Left ventricle myocardium superior (tissue), 1 donor: ENCODE measurements around the gene WWOX. TPM values are rescaled to one million over a fixed set of nuclear protein-coding genes. Genes with fewer than 3 reads are reported as not detected.

ENCODE experiments used
- ATAC-seq: fragments of 200-7000 bp; cut with Tn5 transposase; one replicate; pipeline ENCODE4 v1.9.1; 2020; ENCODE audit warnings: mild to moderate bottlenecking, moderate library complexity
- DNase-seq: peaks from one replicate; pipeline ENCODE4 v3.0.0-alpha.2; 2020
- intact Hi-C: fragments of 100-400 bp; cut with micrococcal nuclease; formaldehyde crosslinking; loops from one replicate; pipeline ENCODE4 v1.11.0; 2022
- total RNA-seq: library from RNA; stranded (reverse); fragmentation: NEBNext Ultra II Directional; extraction: Animal tissue kit (Norgen Biotek cat#: 25700); gene quantifications from one replicate; pipeline ENCODE4 v1.2.1, GENCODE V29; 2021
- donor health status: DM: no; HTN: yes; CAD: no; lungs with severe emphysema.

Gene WWOX
- total RNA-seq, 1 donor from 2014 or later: 12.8 TPM

DNA sequence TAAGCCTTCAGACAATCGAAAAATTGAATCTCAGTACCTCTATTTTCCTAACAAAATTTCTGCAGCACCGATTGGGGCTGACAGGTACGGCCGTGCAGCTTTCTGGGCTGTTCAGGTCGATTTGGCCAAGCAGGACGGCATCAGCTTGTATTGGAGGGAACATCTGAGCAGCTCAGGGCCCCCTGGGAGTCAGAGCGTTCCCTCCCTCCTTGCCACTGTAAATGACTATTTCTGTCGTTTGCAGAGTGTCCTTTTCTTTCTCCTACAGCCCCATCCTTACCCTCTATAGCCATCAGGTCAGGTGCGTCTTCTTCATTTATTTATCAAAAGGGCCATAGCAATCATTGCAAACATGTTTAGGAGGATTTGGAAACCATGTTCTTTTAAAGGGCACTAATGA lies 731.1 kb downstream of the WWOX start:
- DNase-seq: no peak
- ATAC-seq: no peak

DNA sequence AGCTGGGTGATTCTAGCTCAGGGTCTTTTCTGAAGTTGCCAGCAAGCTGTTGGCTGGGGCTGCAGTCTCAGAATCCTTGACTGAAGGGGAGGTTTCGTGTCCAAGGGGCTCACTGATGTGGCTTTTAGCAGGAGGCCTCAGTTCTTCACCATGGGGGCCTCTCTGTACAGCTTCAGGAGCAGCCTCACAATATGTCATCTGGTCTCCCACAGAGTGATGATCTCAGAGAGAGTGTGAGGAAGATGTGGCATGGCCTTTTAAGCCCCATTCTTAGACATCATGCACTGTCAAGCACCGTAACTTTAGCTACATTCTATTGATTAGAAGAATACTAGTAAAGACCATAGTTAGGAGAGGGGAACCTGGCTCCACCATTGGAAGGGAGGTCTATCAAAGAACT lies 732.6 kb downstream of the WWOX start:
- ATAC-seq (no peak), DNase-seq (no peak)
- intact Hi-C loops: no loop called here

More for the DNA sequence above, 731.1 kb downstream of the WWOX start:
- intact Hi-C loops: no loop called here

DNA sequence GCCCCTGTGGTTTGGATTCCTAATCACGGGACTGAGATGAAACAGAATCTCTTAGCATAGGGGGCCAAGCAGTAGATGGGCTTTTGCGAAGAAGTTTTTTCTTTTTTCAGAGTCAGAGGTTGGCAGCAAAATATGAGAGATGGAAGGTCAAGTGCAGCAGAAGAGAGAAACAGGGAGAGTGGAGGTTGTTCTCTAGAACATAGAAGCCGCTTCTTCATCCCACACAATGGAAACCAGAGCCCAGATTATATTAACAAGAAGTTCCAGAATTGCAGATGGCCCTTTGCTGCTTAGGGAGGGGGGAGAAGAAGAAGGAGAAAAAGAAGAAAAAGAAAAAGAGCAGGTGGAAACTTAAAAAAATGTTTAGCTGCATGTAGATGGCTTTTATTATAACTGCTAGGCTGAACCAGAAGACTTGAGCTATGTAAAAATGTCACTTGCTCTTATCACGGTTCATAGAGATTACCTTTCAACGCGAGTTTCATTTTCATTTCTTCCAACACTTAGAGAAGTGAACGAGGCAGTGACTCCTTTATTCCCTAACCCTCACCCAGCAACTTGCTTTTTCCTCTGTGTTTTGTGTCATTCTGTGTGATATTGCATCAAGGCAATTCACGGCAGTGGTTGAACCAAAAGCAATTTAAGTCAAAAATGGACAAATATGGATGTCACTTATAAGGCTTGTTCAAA lies 737.5 kb downstream of the WWOX start:
- intact Hi-C loops: no loop called here
- DNase-seq (no peak), ATAC-seq (peak; percentile 54)

DNA sequence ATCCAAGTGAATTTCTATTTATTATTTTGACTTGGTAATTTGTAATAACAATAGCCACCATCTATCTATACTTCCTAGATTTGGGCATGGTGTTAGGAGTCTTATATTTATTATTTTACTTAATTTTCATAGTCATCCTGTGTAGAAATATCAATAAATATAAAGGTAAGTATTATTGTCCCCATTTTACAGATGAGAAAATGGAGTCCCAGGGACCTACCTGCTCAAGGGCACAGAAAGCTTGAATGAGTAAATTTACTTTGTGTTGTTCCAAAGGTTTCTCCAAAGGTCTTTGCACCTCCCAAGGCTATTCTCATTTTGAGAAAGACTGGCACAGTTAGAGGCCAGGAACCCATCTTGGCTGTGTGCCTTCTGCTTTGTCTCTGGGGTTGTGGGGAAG lies 738.3 kb downstream of the WWOX start:
- intact Hi-C loops: no loop called here
- DNase-seq (no peak), ATAC-seq (no peak)

DNA sequence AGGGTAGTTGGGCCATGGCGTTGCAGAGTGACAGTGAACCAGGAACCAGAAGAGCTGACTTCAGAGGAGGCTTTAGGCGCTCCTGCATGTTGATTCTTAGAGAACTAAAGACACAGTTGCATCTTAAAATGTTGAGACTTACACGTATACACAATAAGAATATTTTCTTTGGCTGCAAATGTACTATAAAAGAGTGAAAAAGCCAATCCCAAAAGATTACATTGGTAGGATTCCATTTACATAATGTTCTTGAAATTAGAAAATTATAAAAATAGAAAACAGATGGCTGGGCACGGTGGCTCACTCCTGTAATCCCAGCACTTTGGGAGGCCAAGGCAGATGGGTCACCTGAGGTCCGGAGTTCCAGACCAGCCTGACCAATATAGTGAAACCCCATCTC lies 738.8 kb downstream of the WWOX start:
- DNase-seq: no peak
- no peak for ATAC-seq
- intact Hi-C loops: no loop called here

DNA sequence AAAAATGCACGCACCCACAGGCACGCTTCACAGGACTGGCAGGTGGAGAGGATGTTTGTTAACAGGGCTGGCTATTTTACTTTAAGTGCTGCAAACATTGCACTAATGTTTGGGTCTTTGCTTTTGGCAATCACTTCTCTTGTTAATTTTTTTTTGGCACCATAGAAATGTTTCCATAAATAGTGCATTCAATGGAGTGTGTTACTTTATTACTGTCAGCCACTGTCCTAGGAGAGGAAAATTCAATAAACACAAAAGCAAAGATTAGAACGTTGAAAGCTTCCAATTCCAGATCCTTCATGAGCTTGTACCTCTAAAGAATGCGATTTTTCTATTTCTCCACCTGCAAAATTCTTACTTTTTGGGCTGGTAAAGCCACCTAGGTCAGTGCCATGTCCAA lies 743.5 kb downstream of the WWOX start:
- intact Hi-C loops: no loop called here
- ATAC-seq (peak; percentile 72), DNase-seq (no peak)

DNA sequence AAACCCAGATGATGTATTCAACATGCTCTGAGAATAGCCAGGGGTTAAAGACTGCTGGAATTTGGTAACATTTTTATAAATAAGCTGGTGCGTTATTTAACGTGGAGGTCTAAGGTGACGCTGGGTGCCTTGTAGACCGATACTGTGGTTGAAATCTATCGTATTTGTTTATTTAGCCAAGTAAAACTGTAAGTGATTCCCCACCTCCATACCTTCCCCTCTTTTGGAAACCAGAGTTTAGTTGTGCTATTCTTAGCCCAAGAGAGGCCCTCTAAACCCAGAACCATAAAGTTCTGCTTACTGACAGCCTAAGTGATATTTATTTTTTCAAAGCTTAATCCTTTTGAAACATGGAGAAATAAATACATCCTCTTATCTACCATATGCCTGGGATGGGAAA lies 744.5 kb downstream of the WWOX start:
- intact Hi-C loops: no loop called here
- peak; percentile 69 for ATAC-seq
- DNase-seq: no peak

DNA sequence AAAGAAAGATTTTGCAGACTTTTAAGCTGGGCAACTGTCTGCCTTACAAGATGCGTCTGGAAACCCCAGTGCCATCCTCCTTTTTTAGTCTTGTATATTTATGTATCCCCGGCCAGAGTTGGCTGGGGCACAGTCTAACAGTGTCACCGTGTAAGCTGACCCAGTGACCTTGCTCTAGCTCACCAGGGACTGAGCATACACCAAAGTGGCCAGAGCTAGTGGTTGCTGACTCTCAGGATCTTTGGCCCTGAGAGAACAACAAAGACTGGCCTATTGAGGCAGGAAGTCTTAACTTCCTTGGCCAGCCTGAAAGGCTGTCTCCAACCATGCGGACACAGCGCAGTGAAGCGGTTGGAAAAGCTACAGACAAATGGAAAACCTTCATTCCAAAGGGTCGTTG lies 745.2 kb downstream of the WWOX start:
- DNase-seq (peak; percentile 32), ATAC-seq (peak; percentile 85)
- intact Hi-C loops: no loop called here

DNA sequence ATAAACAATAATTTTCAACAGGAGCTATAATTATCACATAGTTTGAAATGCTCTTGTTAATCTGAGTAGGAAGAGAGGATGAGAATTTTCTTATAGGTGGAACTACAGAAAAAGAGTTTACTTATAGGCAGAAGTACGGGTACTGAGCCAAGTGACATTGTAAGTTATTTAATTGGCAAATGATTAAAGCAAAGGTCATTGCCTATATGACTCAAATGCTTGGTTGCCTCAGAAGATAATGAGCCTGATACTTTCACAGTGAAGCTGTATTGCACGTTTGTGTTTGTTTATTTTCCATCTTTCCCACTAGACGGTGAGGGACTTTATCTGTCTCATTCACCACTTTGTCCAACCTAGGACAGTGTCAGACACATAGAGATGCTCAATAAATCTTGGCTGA lies 751.8 kb downstream of the WWOX start:
- DNase-seq (no peak), ATAC-seq (no peak)
- intact Hi-C loops: no loop called here

DNA sequence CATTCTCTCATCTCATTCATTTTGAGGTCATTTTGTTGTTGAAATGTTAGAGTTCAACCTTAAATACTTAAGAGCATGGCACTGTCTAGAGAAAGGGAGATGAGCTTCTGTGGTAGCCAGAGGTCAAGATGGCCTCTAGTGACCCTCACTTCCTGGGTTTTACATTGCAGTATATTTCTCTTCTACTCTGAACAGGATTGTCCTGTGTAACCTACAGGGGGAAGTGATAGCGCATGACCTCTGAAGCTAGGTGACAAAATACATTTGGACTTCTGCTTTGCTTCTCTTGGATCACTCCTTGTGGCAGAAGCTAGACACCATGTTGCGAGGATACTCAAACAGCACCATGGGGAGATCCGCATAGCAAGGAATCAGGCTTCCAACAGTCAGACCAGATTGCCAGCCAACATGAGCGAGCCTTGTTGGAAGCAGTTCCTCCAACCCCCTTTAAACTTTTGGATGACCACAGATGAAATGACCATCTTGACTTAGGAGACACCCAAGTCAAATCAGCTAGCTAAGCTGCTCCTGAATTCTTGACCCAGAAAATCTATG lies 752.7 kb downstream of the WWOX start:
- intact Hi-C loops: no loop called here
- DNase-seq: no peak
- ATAC-seq: no peak

DNA sequence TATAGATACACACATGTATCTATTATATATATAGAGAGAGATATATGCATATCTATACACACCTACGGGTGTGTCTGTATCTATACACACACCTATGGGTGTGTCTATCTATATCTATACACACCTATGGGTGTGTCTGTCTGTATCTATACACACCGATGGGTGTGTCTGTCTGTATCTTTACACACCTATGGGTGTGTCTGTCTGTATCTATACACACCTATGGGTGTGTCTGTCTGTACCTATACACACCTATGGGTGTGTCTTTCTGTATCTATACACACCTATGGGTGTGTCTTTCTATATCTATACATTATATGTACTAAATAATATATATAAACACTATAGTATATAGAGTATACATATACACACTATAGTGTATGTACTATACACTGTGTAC lies 762.6 kb downstream of the WWOX start:
- intact Hi-C loops: no loop called here
- ATAC-seq: no peak
- no peak for DNase-seq

DNA sequence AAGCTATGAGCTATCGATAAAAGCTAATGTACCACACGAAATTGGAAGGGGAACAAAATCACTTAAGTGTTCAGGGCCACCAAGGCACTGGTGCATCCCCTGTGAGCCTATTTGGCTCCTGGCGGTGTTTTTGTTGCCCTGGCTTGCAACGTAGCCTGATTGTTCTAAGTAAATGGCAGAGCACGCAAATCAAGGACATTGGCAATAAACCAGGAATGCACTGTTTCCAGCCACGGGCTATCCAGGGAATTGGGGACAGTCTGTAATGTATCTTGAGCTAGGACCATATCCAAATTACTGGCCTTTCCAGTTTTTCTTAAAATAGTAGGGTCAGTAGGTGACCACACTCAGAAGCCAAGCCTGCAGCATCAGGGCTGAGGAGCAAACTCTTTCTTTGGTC lies 767.1 kb downstream of the WWOX start:
- ATAC-seq: peak; percentile 94
- intact Hi-C loops: no loop called here

DNA sequence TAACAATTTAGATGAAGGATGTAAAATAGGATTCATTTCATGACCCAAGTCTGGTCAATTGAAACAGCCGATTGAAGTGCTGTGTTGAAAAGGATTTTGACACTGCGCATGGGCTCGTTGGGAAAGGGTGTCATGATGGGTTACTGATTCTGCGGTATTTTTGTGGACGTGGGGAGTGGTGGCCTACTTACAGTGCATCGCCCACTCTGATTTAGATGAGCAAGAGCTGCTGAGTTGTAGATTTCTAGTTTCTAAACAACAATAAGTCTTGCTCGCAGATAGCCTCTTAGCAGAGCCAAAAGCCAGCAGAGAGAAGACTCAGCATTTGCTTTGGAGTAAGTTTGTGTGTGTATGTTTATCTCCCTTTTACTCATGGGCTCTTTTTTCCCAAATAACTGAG lies 770.0 kb downstream of the WWOX start:
- intact Hi-C loops: no loop called here
- DNase-seq (no peak), ATAC-seq (no peak)

More for the DNA sequence above, 767.1 kb downstream of the WWOX start:
- peak; percentile 35 for DNase-seq

DNA sequence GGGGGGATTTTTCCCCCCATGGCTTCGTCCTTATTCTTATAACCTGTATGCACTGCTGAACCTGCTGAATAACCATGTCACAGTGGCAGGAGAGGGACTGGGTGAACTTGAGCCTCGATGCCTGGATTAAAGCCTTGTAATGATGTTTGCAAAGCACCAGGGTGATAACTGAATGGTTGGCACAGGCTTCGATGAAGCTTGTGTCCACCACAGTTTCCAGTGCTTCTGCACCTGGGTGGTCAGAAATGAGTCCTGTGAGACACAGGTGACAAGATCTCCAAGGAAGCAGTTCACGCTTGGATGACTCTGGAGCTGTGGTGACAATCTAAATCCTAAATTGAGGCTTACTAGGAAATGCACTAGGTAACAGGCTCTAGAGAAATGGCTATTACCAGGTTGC lies 771.8 kb downstream of the WWOX start:
- intact Hi-C loops: no loop called here
- ATAC-seq: no peak
- DNase-seq: no peak

DNA sequence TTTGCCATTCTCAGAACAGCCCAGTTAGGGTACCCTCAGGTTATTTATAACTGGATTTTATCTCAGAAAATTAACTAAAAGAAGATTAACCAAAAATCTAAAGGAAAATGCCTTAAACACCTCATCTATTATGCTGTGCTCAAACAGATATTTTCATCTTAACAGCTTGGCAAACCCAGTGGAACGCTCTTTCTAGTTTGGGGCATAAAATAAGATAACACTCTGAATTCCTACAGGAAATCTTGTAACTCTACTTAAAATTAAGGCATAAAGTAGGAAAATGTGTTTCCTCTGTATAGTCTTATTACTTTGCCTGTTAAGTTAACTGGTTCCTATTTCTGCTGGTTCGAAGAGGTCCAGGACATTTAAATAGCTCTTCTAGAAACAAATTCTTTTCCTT lies 777.2 kb downstream of the WWOX start:
- DNase-seq (no peak), ATAC-seq (no peak)
- intact Hi-C loops: no loop called here

DNA sequence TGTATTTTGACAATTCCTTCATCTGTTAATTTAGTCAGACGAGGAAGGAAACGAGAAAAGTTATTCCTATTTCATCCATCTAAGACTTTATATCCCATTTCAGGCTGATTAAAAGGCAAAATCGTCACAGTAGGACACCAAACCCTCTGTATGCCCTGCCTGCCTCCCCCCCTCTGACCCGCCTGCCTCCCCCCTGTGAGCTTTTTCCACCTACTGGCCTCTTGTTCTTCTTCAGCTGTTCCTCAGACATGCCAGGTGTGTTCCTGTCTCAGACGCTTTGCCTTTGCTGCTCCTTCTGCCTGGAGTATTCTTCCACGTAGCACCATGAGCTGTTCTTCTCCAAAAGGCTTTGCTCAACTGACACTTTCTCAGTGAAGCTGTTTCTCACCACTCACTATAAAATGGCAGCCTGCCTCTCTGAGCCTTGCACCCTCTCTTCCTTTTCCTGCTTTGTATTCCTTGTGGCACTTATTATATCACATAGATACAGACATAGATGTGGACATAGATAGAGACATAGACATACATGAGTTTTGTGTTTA lies 777.7 kb downstream of the WWOX start:
- intact Hi-C loops: no loop called here
- DNase-seq: no peak

DNA sequence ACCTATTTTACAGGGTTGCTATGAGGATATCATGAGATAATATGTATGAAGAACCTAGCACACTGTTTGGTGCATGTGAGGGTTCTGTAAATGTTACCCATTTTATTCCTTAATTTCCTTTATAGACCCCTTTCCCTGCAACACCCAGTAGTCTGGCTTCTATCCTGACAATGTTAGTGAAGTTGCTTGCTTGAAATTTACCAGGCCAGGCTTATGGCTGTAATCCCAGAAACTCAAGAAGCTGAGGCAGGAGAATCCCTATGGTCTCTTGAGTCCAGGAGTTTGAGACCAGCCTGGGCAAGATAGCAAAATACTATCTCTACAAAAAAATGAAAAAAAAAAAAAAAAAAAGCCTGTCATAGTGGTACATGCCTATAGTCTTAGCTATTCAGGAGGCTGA lies 779.1 kb downstream of the WWOX start:
- intact Hi-C loops: no loop called here
- ATAC-seq: no peak
- no peak for DNase-seq

More for the DNA sequence above, 777.7 kb downstream of the WWOX start:
- no peak for ATAC-seq

DNA sequence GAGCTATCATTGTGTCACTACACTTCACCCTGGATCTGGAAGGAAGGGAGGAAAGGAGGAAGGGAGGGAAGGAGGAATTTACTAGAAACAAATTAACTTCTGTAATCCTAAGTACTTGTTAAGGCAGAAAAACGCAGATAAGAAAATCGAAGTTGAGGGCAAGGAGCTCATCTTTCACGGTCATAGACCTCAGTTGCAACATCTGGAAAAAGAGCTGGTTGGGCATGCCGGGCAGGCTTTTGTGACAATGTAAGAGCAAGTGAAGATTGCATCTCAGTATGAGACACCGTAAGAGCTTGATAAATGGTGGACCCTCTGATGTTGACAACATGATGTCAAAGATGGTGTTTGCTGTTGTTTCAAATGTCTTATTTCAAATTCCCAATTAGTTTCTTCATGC lies 779.6 kb downstream of the WWOX start:
- no peak for ATAC-seq
- intact Hi-C loops: no loop called here
- no peak for DNase-seq

DNA sequence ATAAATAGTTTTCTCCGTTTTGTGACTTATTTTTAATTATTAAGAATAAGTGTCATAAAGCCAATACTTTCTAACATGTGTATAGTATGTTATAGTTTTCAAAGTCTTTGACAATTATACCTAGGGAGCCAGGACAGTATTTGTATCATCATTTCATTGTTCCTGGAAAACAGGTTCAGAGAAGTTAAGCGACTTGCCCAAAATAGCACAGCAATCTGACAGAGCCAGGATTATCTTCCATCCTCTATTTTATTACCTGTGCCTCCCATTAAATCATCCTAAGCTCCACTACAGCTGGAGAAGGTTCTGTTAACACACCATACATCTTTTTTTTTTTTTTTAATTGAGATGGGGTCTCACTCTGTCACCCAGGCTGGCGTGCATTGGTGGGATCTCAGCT lies 782.7 kb downstream of the WWOX start:
- ATAC-seq (no peak), DNase-seq (no peak)
- intact Hi-C loops: no loop called here

DNA sequence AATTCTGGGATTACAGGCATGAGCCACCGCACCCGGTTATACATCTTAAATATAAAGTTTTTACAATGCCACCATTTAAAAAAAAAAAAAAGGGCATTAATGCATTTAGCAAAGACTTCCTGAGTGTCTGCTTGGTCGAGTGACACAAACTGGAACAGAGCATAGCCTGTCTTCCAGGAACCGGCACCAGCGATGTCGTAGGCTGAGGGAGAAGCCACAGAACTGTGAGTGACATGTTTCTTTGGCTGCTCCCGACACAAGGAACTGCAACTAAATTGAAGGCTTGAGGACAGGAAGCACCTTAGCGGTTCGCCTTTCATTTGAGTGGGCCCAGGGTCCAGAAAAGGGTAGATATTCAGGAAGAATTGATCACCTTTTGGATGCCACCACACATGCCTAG lies 783.3 kb downstream of the WWOX start:
- DNase-seq (no peak), ATAC-seq (no peak)
- intact Hi-C loops: no loop called here

DNA sequence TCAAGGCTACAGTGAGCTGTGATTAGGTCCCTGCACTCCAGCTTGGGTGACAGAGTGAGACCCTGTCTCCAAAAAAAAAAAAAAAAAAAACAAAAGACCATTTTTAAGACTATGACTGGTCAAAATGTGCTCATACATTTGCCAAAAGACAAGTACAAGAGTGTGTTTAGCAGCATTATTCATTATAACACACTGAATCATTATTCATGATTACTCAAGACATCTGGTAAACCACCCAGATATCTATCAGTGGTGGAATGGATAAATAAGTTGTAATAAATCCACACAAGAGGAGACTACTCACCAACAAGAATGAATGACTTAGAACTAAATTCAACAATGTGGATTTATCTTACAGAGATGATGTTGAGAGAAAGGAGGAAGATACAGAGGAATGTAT lies 784.8 kb downstream of the WWOX start:
- ATAC-seq: no peak
- DNase-seq: no peak
- intact Hi-C loops: no loop called here
